ENCODE measurements around the gene DNAJC13.

Gene DNAJC13

GRCh38 chr3:132457286-132457685 is 40.0 kb downstream of the DNAJC13 start:
- in situ Hi-C loops (cut with MboI; ENCODE audit: low sequenced_read_pairs, unreplicated experiment), result no loop called here
- no peak for TF ChIP-seq CTCF (IDR thresholded peaks at IDR 0.05; ENCODE audit: borderline replicate concordance, control extremely low read depth, extremely low read depth, insufficient read depth, missing control alignments)
- no peak for DNase-seq (ENCODE audit: low spot score)

GRCh38 chr3:132459551-132459950 is 42.2 kb downstream of the DNAJC13 start:
- no peak for DNase-seq (ENCODE audit: low spot score)
- in situ Hi-C loops (cut with MboI; ENCODE audit: low sequenced_read_pairs, unreplicated experiment), result no loop called here
- no peak for TF ChIP-seq CTCF (IDR thresholded peaks at IDR 0.05; ENCODE audit: borderline replicate concordance, control extremely low read depth, extremely low read depth, insufficient read depth, missing control alignments)

- TF ChIP-seq CTCF (IDR thresholded peaks at IDR 0.05; ENCODE audit: borderline replicate concordance, control extremely low read depth, extremely low read depth, insufficient read depth, missing control alignments), result no peak
- DNase-seq (ENCODE audit: low spot score), result no peak
- in situ Hi-C loops (cut with MboI; ENCODE audit: low sequenced_read_pairs, unreplicated experiment), result no loop called here
These were observed 44.2 kb downstream of the DNAJC13 start for GRCh38 chr3:132461544-132461943.

GRCh38 chr3:132464066-132464465 is 46.8 kb downstream of the DNAJC13 start:
- in situ Hi-C loops (cut with MboI; ENCODE audit: low sequenced_read_pairs, unreplicated experiment), result no loop called here
- no peak for DNase-seq (ENCODE audit: low spot score)
- no peak for TF ChIP-seq CTCF (IDR thresholded peaks at IDR 0.05; ENCODE audit: borderline replicate concordance, control extremely low read depth, extremely low read depth, insufficient read depth, missing control alignments)

- DNase-seq (ENCODE audit: low spot score), result no peak
- in situ Hi-C loops (cut with MboI; ENCODE audit: low sequenced_read_pairs, unreplicated experiment), result no loop called here
- TF ChIP-seq CTCF (IDR thresholded peaks at IDR 0.05; ENCODE audit: borderline replicate concordance, control extremely low read depth, extremely low read depth, insufficient read depth, missing control alignments), result no peak
These were observed 52.0 kb downstream of the DNAJC13 start for GRCh38 chr3:132469326-132469725.

- no peak for TF ChIP-seq CTCF (IDR thresholded peaks at IDR 0.05; ENCODE audit: borderline replicate concordance, control extremely low read depth, extremely low read depth, insufficient read depth, missing control alignments)
- no peak for DNase-seq (ENCODE audit: low spot score)
- in situ Hi-C loops (cut with MboI; ENCODE audit: low sequenced_read_pairs, unreplicated experiment), result no loop called here
These were observed 68.8 kb downstream of the DNAJC13 start for GRCh38 chr3:132486099-132486498.

GRCh38 chr3:132488151-132488550 is 70.8 kb downstream of the DNAJC13 start:
- DNase-seq (ENCODE audit: low spot score), result no peak
- in situ Hi-C loops (cut with MboI; ENCODE audit: low sequenced_read_pairs, unreplicated experiment), result no loop called here
- TF ChIP-seq CTCF (IDR thresholded peaks at IDR 0.05; ENCODE audit: borderline replicate concordance, control extremely low read depth, extremely low read depth, insufficient read depth, missing control alignments), result no peak
